Common myeloid progenitor, CD34-positive (primary cell): Measurements from ENCODE around the gene B3GNT5.

Experiments
- CTCF ChIA-PET: fragments of 350-600 bp; sonication (Branson Sonifier 250); formaldehyde crosslinking; loops from one replicate; lab custom pipeline; 2021; ENCODE audit warnings: antibody characterized with exemption; lab: Charles Lee
- POLR2A ChIA-PET: fragments of 350-600 bp; sonication (Branson Sonifier 250); formaldehyde crosslinking; loops from one replicate; lab custom pipeline; 2021; ENCODE audit warnings: antibody characterized with exemption; lab: Charles Lee
- DNase-seq, 3 donors: peaks; one replicate each; pipeline versions ENCODE4 v3.0.0 to v3.0.0-alpha.2; 2013
- H3K27ac ChIP-seq, 2 experiments: 1 replicate in 1 of 2; 2 replicates in 1 of 2; pipeline ENCODE4 v1.7.0; 2013; ENCODE audit warnings: inconsistent platforms in 2 of 2, low read length in 2 of 2, mild to moderate bottlenecking in 2 of 2, low read depth in 1 of 2, moderate library complexity in 1 of 2; ENCODE audit not compliant: severe bottlenecking in 2 of 2, insufficient read depth in 1 of 2, poor library complexity in 1 of 2
- H3K27me3 ChIP-seq, 5 experiments: replicated peaks in 2 of 5; 1 replicate in 3 of 5; 2 replicates in 2 of 5; pipeline versions ENCODE4 v1.6.1 to v1.7.0; 2013; ENCODE audit warnings: low read length in 4 of 5, mild to moderate bottlenecking in 2 of 5, moderate library complexity in 2 of 5, inconsistent platforms in 1 of 5; ENCODE audit not compliant: insufficient read depth in 5 of 5, control insufficient read depth in 4 of 5
- H3K36me3 ChIP-seq, 4 experiments: 1 replicate in 2 of 4; 2 replicates in 2 of 4; pipeline versions ENCODE4 v1.6.1 to v1.7.0; 2013; ENCODE audit warnings: low read length in 3 of 4, control low read depth in 1 of 4, mild to moderate bottlenecking in 1 of 4; ENCODE audit not compliant: control insufficient read depth in 4 of 4, insufficient read depth in 4 of 4
- H3K4me1 ChIP-seq, 4 experiments: 1 replicate in 3 of 4; 2 replicates in 1 of 4; pipeline versions ENCODE4 v1.6.1 to v1.7.1; 2013; ENCODE audit warnings: low read length in 3 of 4, mild to moderate bottlenecking in 3 of 4, control low read depth in 1 of 4, inconsistent platforms in 1 of 4, moderate library complexity in 1 of 4; ENCODE audit not compliant: control insufficient read depth in 4 of 4, insufficient read depth in 4 of 4; ENCODE audit errors: control extremely low read depth in 1 of 4
- H3K4me3 ChIP-seq, 7 experiments: 1 replicate in 4 of 7; 2 replicates in 3 of 7; pipeline versions ENCODE4 v1.5.1 to v1.7.0; 2013; ENCODE audit warnings: mild to moderate bottlenecking in 7 of 7, low read length in 6 of 7, moderate library complexity in 6 of 7, inconsistent platforms in 2 of 7, low read depth in 2 of 7, control low read depth in 1 of 7; ENCODE audit not compliant: insufficient read depth in 4 of 7, control insufficient read depth in 1 of 7; ENCODE audit errors: extremely low read depth in 1 of 7
- H3K9me3 ChIP-seq, 5 experiments: 1 replicate in 4 of 5; 2 replicates in 1 of 5; pipeline versions ENCODE4 v1.6.1 to v1.7.1; 2013; ENCODE audit warnings: low read length in 4 of 5, mild to moderate bottlenecking in 2 of 5, inconsistent platforms in 1 of 5, low read depth in 1 of 5, moderate library complexity in 1 of 5; ENCODE audit not compliant: control insufficient read depth in 4 of 5, insufficient read depth in 2 of 5; ENCODE audit errors: control extremely low read depth in 1 of 5
- WGBS: methylation state at CpG from one replicate; pipeline ENCODE4 v1.1.5; 2013; ENCODE audit not compliant: insufficient coverage; 5-methylcytosine and 5-hydroxymethylcytosine counted together

Gene B3GNT5

GRCh38 chr3:183317271-183317670 lies 64.2 kb downstream of the B3GNT5 start:
- no peak for DNase-seq
- CTCF ChIA-PET, result interaction anchor here (1.3 kb wide), 1 partner anchor 65 kb away, joined by 3 read pairs; no protein-coding TSS in a partner anchor
- 100% methylated on average over 8 of the region's 8 CpGs for WGBS

GRCh38 chr3:183317886-183318865 lies 65.1 kb downstream of the B3GNT5 start:
- CTCF ChIA-PET, result interaction anchor here (1.3 kb wide), 1 partner anchor 66 kb away, joined by 3 read pairs; no protein-coding TSS in a partner anchor

More at GRCh38 chr3:183317271-183317670, 64.2 kb downstream of the B3GNT5 start:
- Histone ChIP-seq H3K9me3 (no peaks in the 10 kb centered on the region), H3K36me3 (no peaks in the 10 kb centered on the region), H3K27me3 (no peaks in the 10 kb centered on the region), H3K4me1 (no peaks in the 10 kb centered on the region), H3K4me3 (no peak overlapping the region), H3K27ac (no peak overlapping the region)
- POLR2A ChIA-PET, result no interaction called here

GRCh38 chr3:183318877-183319276 lies 65.8 kb downstream of the B3GNT5 start:
- H3K27ac ChIP-seq, result no peak overlapping the region
- ChIA-PET POLR2A (no interaction called here), CTCF (interaction anchor here (0.7 to 1.8 kb wide), 3 partner anchors 9 to 34 kb away, joined by 3 to 9 read pairs (median 3); no protein-coding TSS in a partner anchor)
- 96% methylated on average over 2 of the region's 5 CpGs for WGBS
- H3K36me3 ChIP-seq, result no peaks in the 10 kb centered on the region
- no peak for DNase-seq
- no peak overlapping the region for H3K4me3 ChIP-seq
- H3K27me3 ChIP-seq, result no peaks in the 10 kb centered on the region
- no peaks in the 10 kb centered on the region for H3K4me1 ChIP-seq
- H3K9me3 ChIP-seq, result no peaks in the 10 kb centered on the region

More at GRCh38 chr3:183317886-183318865, 65.1 kb downstream of the B3GNT5 start:
- POLR2A ChIA-PET, result no interaction called here
- WGBS, result 95% methylated on average over 5 of the region's 10 CpGs
- Histone ChIP-seq H3K27me3 (no peaks in the 10 kb centered on the region), H3K9me3 (no peaks in the 10 kb centered on the region), H3K27ac (no peak overlapping the region), H3K4me3 (no peak overlapping the region), H3K36me3 (no peaks in the 10 kb centered on the region), H3K4me1 (no peaks in the 10 kb centered on the region)
- DNase-seq, result no peak

- H3K36me3 ChIP-seq, result no peaks in the 10 kb centered on the region
- no peak for DNase-seq
- no peak overlapping the region for H3K27ac ChIP-seq
- no peaks in the 10 kb centered on the region for H3K9me3 ChIP-seq
- H3K4me1 ChIP-seq, result no peaks in the 10 kb centered on the region
- no peaks in the 10 kb centered on the region for H3K27me3 ChIP-seq
- POLR2A ChIA-PET, result no interaction called here
- H3K4me3 ChIP-seq, result no peak overlapping the region
- CTCF ChIA-PET, result interaction anchor here (0.7 to 1.8 kb wide), 3 partner anchors 9 to 34 kb away, joined by 3 to 9 read pairs (median 3); no protein-coding TSS in a partner anchor
Measured at GRCh38 chr3:183319371-183319770, 66.3 kb downstream of the B3GNT5 start.
